GM19438 (cell line): ENCODE data around the gene CYSLTR1.
"Not testable (repeated sequence)": the region's sequence is repeated elsewhere in the genome, so short reads cannot be mapped to it uniquely, and the experiment has no call there.

ENCODE experiments used
- ATAC-seq: cut with Tn5 transposase; IDR thresholded peaks from one replicate; pipeline ENCODE4 v1.9.1; 2021; ENCODE audit warnings: low read depth; ENCODE audit not compliant: unreplicated experiment

CYSLTR1 gene

DNA sequence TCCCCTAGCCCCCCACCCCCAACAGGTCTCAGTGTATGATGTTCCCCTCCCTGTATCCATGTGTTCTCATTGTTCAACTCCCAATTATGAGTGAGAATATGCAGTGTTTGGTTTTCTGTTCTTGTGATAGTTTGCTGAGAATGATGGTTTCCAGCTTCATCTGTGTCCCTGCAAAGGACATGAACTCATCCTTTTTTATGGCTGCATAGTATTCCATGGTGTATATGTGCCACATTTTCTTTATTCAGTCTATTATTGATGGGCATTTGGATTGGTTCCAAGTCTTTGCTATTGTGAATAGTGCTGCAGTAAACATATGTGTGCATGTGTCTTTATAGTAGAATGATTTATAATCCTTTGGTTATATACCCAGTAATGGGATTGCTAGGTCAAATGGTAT lies 101.4 kb downstream of the CYSLTR1 start:
- not testable (repeated sequence) for ATAC-seq
